Sigmoid colon (tissue), 7 donors: ENCODE data around the gene AGBL1. TPM values are rescaled to one million over a fixed set of nuclear protein-coding genes. Genes with fewer than 3 reads are reported as not detected.

Source experiments
- DNase-seq: peaks from one replicate; pipeline ENCODE4 v3.0.0-alpha.2; 2019
- H3K27ac ChIP-seq, 4 donors: fragments of 200-600 bp; sonication (generic); one replicate each; pipeline ENCODE4 v1.5.1; 2016 to 2019; ENCODE audit warnings: mild to moderate bottlenecking in 1 of 4
- H3K27me3 ChIP-seq, 3 donors: fragments of 200-600 bp; sonication (generic); one replicate each; pipeline ENCODE4 v1.5.1; 2019; ENCODE audit warnings: mild to moderate bottlenecking in 1 of 3
- H3K36me3 ChIP-seq, 4 donors: fragments of 200-600 bp; sonication (generic); one replicate each; pipeline ENCODE4 v1.5.1; 2016 to 2019
- H3K4me1 ChIP-seq, 4 donors: fragments of 200-600 bp; sonication (generic); one replicate each; pipeline ENCODE4 v1.5.1; 2017 to 2019
- H3K4me3 ChIP-seq, 4 donors: fragments of 200-600 bp; sonication (generic); one replicate each; pipeline ENCODE4 v1.5.1; 2017 to 2019; ENCODE audit warnings: mild to moderate bottlenecking in 2 of 4, moderate library complexity in 1 of 4
- H3K9me3 ChIP-seq, 4 donors: fragments of 200-600 bp in 3 of 4; sonication (generic) in 3 of 4; one replicate each; pipeline versions ENCODE4 v1.5.1 to v1.6.1; 2013 to 2019
- EP300 ChIP-seq, 4 donors: sonication (generic); formaldehyde crosslinking; IDR thresholded peaks; one replicate each; pipeline ENCODE4 v1.6.1; 2017; ENCODE audit warnings: antibody characterized with exemption in 4 of 4
- POLR2A ChIP-seq, 2 donors: fragments of 450-650 bp; IDR thresholded peaks; one replicate each; pipeline ENCODE4 v1.6.1; 2016; ENCODE audit warnings: antibody characterized with exemption in 2 of 2, mild to moderate bottlenecking in 2 of 2, moderate library complexity in 2 of 2
- POLR2AphosphoS5 ChIP-seq, 4 donors: sonication (generic); formaldehyde crosslinking; IDR thresholded peaks; one replicate each; pipeline ENCODE4 v1.6.1; 2017; ENCODE audit warnings: antibody characterized with exemption in 4 of 4
- WGBS, 2 donors: extraction: QIAGEN DNeasy Blood & Tissue Kit; methylation state at CpG; one replicate each; pipeline ENCODE4 v1.1.7; 2013; 5-methylcytosine and 5-hydroxymethylcytosine counted together
- intact Hi-C: fragments of 100-400 bp; cut with DNase I; formaldehyde crosslinking; loops from one replicate; pipeline ENCODE4 v1.15.1; 2023
- polyA plus RNA-seq, 3 donors: library from polyadenylated mRNA; stranded (reverse); fragments of 200-250 nt; gene quantifications; one replicate each; pipeline ENCODE4 v1.2.3, GENCODE V29; 2013
- total RNA-seq, 4 donors: library from RNA; depleted of rRNA; stranded (reverse); fragments of >200 nt; gene quantifications; one replicate each; pipeline ENCODE4 v1.1.0, GENCODE V29; 2016
- TF ChIP-seq, protein P1 (sequence below), 4 experiments: fragments of 450-650 bp in 3 of 4; fragments of 200-600 bp in 1 of 4; IDR thresholded peaks; one replicate each; pipeline ENCODE4 v1.5.1; 2016 to 2019; ENCODE audit warnings: antibody characterized with exemption in 4 of 4, mild to moderate bottlenecking in 3 of 4, moderate library complexity in 2 of 4
- donor health status: healthy with polysubstance abuse.
- donor health status: Bipolar disorder and iron deficiency.
- donor health status: healthy.

Gene AGBL1
- total and polyA plus RNA-seq, 7 donors = 0.16 to 0.28 TPM; not detected in 5

DNA sequence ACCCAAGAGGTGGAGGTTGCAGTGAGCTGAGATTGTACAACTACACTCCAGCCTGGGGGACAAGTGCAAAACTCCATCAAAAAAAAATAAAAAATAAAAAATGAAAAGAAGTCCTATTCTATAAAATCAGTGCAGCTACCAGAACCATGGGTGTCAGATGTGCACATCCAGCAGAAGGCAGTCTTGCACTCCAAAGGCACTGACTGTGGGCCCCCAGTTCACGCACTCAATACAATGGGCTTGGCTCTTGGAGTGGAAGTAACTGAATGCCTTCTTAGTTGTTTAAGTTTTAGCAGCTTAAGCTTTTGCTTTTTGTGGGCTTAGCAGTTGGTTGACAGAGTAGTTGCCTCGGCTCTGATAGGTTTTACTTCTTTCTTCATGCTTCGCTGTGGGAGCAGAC lies 141.4 kb downstream of the AGBL1 start:
- DNase-seq = no peak
- H3K36me3 ChIP-seq = no peaks in the 10 kb centered on the region
- no peak overlapping the region for H3K4me3 ChIP-seq
- H3K4me1 ChIP-seq = no peaks in the 10 kb centered on the region
- 86 to 88% methylated on average over 3 of the region's 3 CpGs for WGBS, 2 donors
- no peaks in the 10 kb centered on the region for H3K27me3 ChIP-seq
- TF ChIP-seq EP300 (IDR thresholded peaks at IDR 0.05) = no peak
- TF ChIP-seq POLR2AphosphoS5 (IDR thresholded peaks at IDR 0.05) = no peak
- TF ChIP-seq POLR2A (IDR thresholded peaks at IDR 0.05) = no peak
- TF ChIP-seq, protein P1, sequence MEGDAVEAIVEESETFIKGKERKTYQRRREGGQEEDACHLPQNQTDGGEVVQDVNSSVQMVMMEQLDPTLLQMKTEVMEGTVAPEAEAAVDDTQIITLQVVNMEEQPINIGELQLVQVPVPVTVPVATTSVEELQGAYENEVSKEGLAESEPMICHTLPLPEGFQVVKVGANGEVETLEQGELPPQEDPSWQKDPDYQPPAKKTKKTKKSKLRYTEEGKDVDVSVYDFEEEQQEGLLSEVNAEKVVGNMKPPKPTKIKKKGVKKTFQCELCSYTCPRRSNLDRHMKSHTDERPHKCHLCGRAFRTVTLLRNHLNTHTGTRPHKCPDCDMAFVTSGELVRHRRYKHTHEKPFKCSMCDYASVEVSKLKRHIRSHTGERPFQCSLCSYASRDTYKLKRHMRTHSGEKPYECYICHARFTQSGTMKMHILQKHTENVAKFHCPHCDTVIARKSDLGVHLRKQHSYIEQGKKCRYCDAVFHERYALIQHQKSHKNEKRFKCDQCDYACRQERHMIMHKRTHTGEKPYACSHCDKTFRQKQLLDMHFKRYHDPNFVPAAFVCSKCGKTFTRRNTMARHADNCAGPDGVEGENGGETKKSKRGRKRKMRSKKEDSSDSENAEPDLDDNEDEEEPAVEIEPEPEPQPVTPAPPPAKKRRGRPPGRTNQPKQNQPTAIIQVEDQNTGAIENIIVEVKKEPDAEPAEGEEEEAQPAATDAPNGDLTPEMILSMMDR (IDR thresholded peaks at IDR 0.05) = no peak
- H3K27ac ChIP-seq = no peak overlapping the region
- intact Hi-C loops = no loop called here
- H3K9me3 ChIP-seq = peaks cover 0 to 5% (median 0%) of the 10 kb centered on the region in 4 donors

DNA sequence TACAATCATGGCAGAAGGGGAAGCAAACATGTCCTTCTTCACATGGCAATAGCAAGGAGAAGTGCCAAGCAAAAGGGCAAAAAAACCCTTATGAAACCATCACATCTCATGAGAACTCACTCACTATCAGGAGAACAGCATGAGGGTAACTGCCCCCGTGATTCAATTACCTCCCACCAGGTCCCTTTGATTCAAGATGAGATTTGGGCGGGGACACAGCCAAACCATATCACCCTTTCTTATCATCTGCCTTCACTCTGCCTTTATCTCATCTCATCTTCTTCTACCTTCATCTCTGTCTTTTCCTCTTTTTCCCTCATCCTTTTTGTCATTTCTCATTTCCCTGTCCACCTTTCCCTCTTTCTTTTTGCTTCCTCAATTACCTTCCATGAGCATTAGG lies 149.6 kb downstream of the AGBL1 start:
- TF ChIP-seq POLR2AphosphoS5 (IDR thresholded peaks at IDR 0.05) = no peak
- TF ChIP-seq, protein P1 (IDR thresholded peaks at IDR 0.05) = no peak
- no peak for TF ChIP-seq EP300 (IDR thresholded peaks at IDR 0.05)
- no peak for TF ChIP-seq POLR2A (IDR thresholded peaks at IDR 0.05)
- no peak overlapping the region for H3K27ac ChIP-seq
- peaks cover 0 to 20% (median 0%) of the 10 kb centered on the region in 3 donors for H3K27me3 ChIP-seq
- intact Hi-C loops = no loop called here
- WGBS, 2 donors = 48 to 64% methylated on average over 2 of the region's 2 CpGs
- DNase-seq = no peak
- H3K36me3 ChIP-seq = no peaks in the 10 kb centered on the region
- peaks cover 0 to 3% (median 0%) of the 10 kb centered on the region in 4 donors for H3K4me1 ChIP-seq
- H3K9me3 ChIP-seq = no peaks in the 10 kb centered on the region
- H3K4me3 ChIP-seq = no peak overlapping the region

DNA sequence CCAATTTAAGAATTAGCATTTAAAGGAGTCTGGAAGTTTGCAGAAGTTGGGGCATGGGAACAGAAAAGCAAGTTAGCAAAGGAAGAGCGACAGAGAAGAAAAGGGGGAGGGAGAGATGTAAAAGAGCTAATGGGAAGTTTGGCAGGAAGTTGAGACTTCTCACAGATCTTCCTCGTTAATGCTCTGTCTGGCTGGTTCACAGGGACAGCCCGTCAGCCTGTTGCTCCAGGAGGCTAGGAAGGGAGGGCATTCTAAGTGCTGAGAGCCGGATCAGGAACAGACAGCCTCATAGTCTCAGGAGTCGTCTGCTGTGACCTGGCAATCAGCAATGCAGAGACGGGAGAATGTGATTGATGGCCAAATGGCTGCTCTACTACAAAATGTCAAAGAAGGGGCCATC lies 150.3 kb downstream of the AGBL1 start:
- H3K27ac ChIP-seq = no peak overlapping the region
- no peaks in the 10 kb centered on the region for H3K36me3 ChIP-seq
- intact Hi-C loops = no loop called here
- peaks cover 0 to 20% (median 0%) of the 10 kb centered on the region in 3 donors for H3K27me3 ChIP-seq
- no peaks in the 10 kb centered on the region for H3K9me3 ChIP-seq
- H3K4me1 ChIP-seq = peaks cover 0 to 3% (median 0%) of the 10 kb centered on the region in 4 donors
- 15 to 30% methylated on average over 6 of the region's 6 CpGs for WGBS, 2 donors
- TF ChIP-seq POLR2AphosphoS5 (IDR thresholded peaks at IDR 0.05) = no peak
- TF ChIP-seq, protein P1 (IDR thresholded peaks at IDR 0.05) = no peak
- no peak for TF ChIP-seq EP300 (IDR thresholded peaks at IDR 0.05)
- TF ChIP-seq POLR2A (IDR thresholded peaks at IDR 0.05) = no peak
- no peak overlapping the region for H3K4me3 ChIP-seq
- no peak for DNase-seq

DNA sequence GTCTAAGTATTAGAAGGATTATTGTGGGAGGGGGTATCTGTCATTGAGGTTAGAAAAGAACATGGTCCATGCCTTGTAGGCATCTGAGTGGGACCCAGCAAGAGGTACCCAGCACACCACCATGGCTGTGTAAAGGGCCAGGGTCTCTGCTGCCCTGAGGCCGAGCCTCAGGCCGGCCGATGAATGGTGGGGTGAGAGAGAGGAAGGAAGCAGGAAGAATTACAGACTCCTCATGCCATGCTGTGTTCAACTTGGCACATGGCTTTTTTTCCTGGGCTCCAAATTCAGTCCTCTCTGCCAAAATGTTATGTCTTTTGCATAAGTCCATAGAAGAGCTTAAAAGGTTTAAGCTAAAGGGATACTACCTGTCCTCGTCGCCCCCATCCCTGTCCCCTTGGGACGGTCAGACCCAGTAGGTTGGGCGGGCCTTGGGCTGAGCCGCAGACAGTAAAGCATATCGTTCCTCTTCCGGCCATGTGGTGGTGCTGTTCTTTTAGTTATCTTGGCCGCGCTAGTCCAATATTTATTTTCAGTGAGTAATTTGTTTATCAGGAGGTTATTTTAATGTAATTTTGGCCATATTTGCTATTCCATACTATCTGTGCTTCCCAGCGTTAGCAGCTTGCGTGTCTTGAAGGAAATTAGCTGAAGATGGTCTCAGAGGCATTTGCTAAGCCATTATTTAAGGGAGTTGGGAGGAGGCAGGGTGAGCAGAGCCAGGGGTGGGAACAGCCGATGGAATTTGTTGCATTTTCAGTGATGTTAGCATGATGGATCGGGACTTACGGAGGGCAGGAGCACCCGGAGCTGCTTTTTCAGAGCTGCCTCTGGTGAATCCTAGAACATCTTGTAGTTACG lies 152.4 kb downstream of the AGBL1 start:
- no peak for DNase-seq
- TF ChIP-seq POLR2AphosphoS5 (IDR thresholded peaks at IDR 0.05) (no peak), POLR2A (IDR thresholded peaks at IDR 0.05) (no peak), EP300 (IDR thresholded peaks at IDR 0.05) (no peak)
- TF ChIP-seq, protein P1 (IDR thresholded peaks at IDR 0.05) = peak; percentile 4 to 33 (median 29)
- Histone ChIP-seq H3K27me3 (peaks cover 0 to 20% (median 0%) of the 10 kb centered on the region in 3 donors), H3K36me3 (no peaks in the 10 kb centered on the region), H3K4me1 (peaks cover 0 to 3% (median 0%) of the 10 kb centered on the region in 4 donors), H3K27ac (no peak overlapping the region), H3K4me3 (no peak overlapping the region), H3K9me3 (no peaks in the 10 kb centered on the region)
- WGBS, 2 donors = 4% methylated on average over 19 of the region's 19 CpGs
- intact Hi-C loops = no loop called here
